ENCODE results near the gene PRF1. TPM values are rescaled to one million over a fixed set of nuclear protein-coding genes. Genes with fewer than 3 reads are reported as not detected.

PRF1 gene
- total RNA-seq, 2 donors from 2014 or later, result not detected

DNA sequence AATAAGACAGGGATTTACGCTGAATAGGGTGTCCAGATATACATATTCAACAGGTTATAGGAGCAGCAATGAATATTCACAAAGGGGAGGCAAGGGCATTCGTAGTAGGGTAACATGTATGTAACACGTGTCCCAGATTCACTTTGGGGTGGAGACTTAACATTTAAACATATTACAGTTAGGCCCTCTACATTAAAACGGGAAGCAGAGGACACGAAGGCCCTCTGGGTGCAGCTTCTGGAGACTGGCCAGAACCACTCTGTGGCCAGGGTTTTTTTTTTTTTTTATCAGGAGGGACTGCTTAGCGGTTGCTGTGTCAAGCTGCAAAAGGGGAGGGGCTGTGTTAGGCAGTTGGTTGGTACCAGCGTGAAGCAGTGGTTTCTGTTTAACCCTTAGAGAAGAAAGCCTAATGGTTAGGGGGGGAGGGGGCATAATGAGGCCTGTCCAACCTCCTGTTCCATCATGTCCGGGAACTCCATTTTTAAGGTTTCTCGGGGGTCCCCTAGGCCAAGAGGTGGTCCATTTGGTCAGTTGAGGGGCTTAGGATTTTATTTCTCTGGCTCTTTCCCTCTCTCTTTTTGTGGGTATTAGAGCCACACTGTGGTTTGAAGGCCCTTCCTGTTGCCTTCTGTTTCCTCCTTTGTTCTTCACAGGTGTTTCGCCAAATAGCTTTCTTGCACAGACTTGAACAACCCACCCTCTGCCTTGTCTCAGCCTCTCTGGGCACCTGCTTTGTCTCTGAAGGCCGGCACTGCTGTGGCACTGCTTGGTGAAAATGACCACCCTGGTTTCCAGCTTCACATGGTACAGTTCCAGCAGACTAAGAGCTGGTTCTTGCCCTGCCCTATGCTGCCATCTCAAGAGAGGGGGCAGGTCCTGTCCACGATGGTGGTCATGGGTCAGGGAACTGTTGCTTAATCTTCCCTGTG lies 26.4 kb downstream of the PRF1 start:
- WGBS, 2 experiments (ENCODE audit: insufficient coverage in 1 of 2, insufficient read length in 1 of 2), result 83 to 94% methylated on average over 8 to 12 of the region's 12 CpGs
- H3K9me3 Mint-ChIP-seq, result no peaks in the 10 kb centered on the region
- no peaks in the 10 kb centered on the region for H3K27me3 Mint-ChIP-seq (ENCODE audit: insufficient read depth)
- no peaks in the 10 kb centered on the region for H3K36me3 ChIP-seq (ENCODE audit: control insufficient read depth, insufficient read depth, low read length)
- no peak overlapping the region for H3K4me3 ChIP-seq (ENCODE audit: low read length)
- no peaks in the 10 kb centered on the region for H3K36me3 Mint-ChIP-seq (ENCODE audit: low read depth)
- no peak overlapping the region for H3K9ac ChIP-seq (ENCODE audit: extremely low read depth, low read length, poor library complexity, severe bottlenecking)
- H3K27ac ChIP-seq (ENCODE audit: low read depth, low read length), result no peak overlapping the region
- no peak overlapping the region for H3K27ac Mint-ChIP-seq
- no peak for DNase-seq
- TF ChIP-seq, protein P1, sequence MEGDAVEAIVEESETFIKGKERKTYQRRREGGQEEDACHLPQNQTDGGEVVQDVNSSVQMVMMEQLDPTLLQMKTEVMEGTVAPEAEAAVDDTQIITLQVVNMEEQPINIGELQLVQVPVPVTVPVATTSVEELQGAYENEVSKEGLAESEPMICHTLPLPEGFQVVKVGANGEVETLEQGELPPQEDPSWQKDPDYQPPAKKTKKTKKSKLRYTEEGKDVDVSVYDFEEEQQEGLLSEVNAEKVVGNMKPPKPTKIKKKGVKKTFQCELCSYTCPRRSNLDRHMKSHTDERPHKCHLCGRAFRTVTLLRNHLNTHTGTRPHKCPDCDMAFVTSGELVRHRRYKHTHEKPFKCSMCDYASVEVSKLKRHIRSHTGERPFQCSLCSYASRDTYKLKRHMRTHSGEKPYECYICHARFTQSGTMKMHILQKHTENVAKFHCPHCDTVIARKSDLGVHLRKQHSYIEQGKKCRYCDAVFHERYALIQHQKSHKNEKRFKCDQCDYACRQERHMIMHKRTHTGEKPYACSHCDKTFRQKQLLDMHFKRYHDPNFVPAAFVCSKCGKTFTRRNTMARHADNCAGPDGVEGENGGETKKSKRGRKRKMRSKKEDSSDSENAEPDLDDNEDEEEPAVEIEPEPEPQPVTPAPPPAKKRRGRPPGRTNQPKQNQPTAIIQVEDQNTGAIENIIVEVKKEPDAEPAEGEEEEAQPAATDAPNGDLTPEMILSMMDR (conservative IDR thresholded peaks at IDR 0.05), result no peak
- H3K4me3 Mint-ChIP-seq, result no peak overlapping the region
- H3K4me1 ChIP-seq (ENCODE audit: control insufficient read depth, insufficient read depth, low read length), result no peaks in the 10 kb centered on the region
- no peaks in the 10 kb centered on the region for H3K27me3 ChIP-seq (ENCODE audit: control insufficient read depth, insufficient read depth, low read length, poor library complexity, severe bottlenecking)
- H3K9me3 ChIP-seq (ENCODE audit: control insufficient read depth, low read length), result no peaks in the 10 kb centered on the region
- no peaks in the 10 kb centered on the region for H3K4me1 Mint-ChIP-seq

DNA sequence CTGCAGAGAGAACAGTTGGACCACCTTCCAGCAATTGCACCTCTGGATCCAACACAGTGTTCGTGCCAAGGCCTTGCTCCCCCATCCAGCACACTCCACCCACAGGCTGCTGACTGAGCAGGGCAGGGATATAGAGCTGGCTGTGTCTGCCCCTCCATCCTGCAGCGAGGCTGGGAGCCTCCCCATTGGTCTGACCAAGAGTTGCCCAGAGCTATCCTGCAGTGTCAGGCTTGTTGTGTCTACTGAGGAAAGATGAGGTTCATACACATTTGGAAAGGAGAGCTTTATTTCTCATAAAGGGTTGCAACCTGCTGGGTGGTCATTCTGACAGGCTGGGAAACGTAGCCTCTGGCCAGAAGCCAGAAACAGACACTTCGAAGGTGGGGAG lies 27.1 kb downstream of the PRF1 start:
- H3K27ac Mint-ChIP-seq, result no peak overlapping the region

DNA sequence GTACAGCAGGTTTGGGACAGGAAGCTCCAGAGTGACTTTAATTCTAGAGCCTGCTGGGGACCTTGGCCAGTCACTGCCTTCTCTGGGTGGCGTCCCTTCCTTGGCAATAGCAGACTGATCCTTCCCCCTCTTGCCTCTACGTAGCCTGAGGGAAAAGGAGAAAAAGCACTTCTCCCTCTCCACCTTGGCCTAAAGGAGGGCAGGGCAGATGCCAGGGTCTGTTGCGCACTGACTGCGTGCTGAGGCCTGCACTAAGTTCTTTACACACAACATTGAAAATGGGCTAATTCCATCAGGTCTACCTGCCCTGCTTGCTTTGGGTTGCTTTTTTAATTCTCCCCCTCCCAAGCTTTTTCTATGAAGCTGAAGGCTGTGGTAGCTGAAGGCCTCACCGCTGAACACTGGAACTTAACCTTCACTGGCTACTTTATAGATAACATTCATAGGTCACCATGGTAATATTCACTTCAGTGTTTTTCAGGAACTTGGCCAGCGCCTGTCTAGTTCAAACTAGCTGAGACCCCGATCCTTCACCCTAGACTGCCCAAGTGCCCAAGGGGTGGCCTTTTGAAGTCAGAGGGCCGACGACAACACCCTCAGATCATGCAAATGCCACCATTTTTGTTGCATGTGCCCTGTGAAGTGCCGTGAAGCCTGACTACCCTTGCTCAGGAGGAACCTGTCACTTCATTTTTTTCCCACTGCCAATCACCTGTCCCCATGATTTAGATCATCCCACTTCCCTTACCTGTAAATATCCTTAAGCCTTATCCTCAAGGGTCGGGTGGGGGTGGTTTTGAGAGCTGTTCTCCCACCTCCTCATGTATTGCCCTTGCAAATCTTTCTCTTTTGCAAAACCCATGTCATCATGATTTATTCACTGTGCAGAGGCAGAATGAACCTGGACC lies 28.7 kb downstream of the PRF1 start:
- H3K4me3 Mint-ChIP-seq, result no peak overlapping the region
- no peaks in the 10 kb centered on the region for H3K4me1 Mint-ChIP-seq
- Histone ChIP-seq H3K4me1 (ENCODE audit: control insufficient read depth, insufficient read depth, low read length) (no peaks in the 10 kb centered on the region), H3K27me3 (ENCODE audit: control insufficient read depth, insufficient read depth, low read length, poor library complexity, severe bottlenecking) (no peaks in the 10 kb centered on the region), H3K9ac (ENCODE audit: extremely low read depth, low read length, poor library complexity, severe bottlenecking) (no peak overlapping the region), H3K9me3 (ENCODE audit: control insufficient read depth, low read length) (no peaks in the 10 kb centered on the region), H3K36me3 (ENCODE audit: control insufficient read depth, insufficient read depth, low read length) (no peaks in the 10 kb centered on the region), H3K4me3 (ENCODE audit: low read length) (no peak overlapping the region), H3K27ac (ENCODE audit: low read depth, low read length) (no peak overlapping the region)
- no peaks in the 10 kb centered on the region for H3K9me3 Mint-ChIP-seq
- WGBS, 2 experiments (ENCODE audit: insufficient coverage in 1 of 2, insufficient read length in 1 of 2), result 93 to 95% methylated on average over 11 of the region's 11 CpGs
- no peaks in the 10 kb centered on the region for H3K27me3 Mint-ChIP-seq (ENCODE audit: insufficient read depth)
- DNase-seq, result no peak
- TF ChIP-seq, protein P1 (conservative IDR thresholded peaks at IDR 0.05), result no peak
- no peaks in the 10 kb centered on the region for H3K36me3 Mint-ChIP-seq (ENCODE audit: low read depth)
- no peak overlapping the region for H3K27ac Mint-ChIP-seq

More for the DNA sequence above, 27.1 kb downstream of the PRF1 start:
- Histone ChIP-seq H3K36me3 (ENCODE audit: control insufficient read depth, insufficient read depth, low read length) (no peaks in the 10 kb centered on the region), H3K4me3 (ENCODE audit: low read length) (no peak overlapping the region), H3K27ac (ENCODE audit: low read depth, low read length) (no peak overlapping the region), H3K27me3 (ENCODE audit: control insufficient read depth, insufficient read depth, low read length, poor library complexity, severe bottlenecking) (no peaks in the 10 kb centered on the region), H3K4me1 (ENCODE audit: control insufficient read depth, insufficient read depth, low read length) (no peaks in the 10 kb centered on the region), H3K9me3 (ENCODE audit: control insufficient read depth, low read length) (no peaks in the 10 kb centered on the region), H3K9ac (ENCODE audit: extremely low read depth, low read length, poor library complexity, severe bottlenecking) (no peak overlapping the region)
- Mint-ChIP-seq H3K9me3 (no peaks in the 10 kb centered on the region), H3K4me1 (no peaks in the 10 kb centered on the region), H3K27me3 (ENCODE audit: insufficient read depth) (no peaks in the 10 kb centered on the region), H3K4me3 (no peak overlapping the region), H3K36me3 (ENCODE audit: low read depth) (no peaks in the 10 kb centered on the region)
- TF ChIP-seq, protein P1 (conservative IDR thresholded peaks at IDR 0.05), result no peak
- WGBS, 2 experiments (ENCODE audit: insufficient coverage in 1 of 2, insufficient read length in 1 of 2), result 87 to 93% methylated on average over 3 to 4 of the region's 4 CpGs
- DNase-seq, result no peak
